Neural cell (in vitro differentiated cells): ENCODE results near the gene VEPH1.

Source experiments
- POLR2AphosphoS5 ChIP-seq: IDR thresholded peaks from 2 replicates; pipeline ENCODE4 v1.6.1; 2012
- TF ChIP-seq, protein P1 (sequence below): IDR thresholded peaks from 2 replicates; pipeline ENCODE4 v1.6.1; 2012; ENCODE audit warnings: borderline replicate concordance

DNA sequence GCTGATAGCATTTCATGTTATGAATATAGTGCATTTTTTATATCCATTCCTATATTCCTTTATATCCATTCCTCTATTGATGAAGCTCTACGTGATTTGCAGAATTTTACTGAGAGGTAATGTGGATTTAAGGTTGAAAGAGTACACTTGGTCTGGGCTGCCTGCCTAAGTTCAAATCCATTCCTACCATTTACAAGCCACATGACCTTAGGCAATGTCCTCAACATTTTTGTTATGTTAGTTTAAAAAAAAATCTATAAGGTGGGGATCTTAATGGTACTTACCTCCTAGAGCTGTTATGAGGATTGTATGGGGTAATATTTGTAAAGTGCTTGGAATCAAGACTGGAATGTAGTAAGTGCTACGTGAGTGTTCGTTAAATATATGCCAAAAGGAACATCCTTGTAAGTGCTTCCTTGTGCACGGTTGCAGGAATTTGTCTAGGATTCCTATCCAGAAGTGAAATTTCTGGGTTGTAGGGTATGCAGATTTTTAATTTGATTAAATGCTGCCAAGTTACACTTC, 11.2 kb upstream of the VEPH1 start:
- no peak for TF ChIP-seq POLR2AphosphoS5
- TF ChIP-seq, protein P1, sequence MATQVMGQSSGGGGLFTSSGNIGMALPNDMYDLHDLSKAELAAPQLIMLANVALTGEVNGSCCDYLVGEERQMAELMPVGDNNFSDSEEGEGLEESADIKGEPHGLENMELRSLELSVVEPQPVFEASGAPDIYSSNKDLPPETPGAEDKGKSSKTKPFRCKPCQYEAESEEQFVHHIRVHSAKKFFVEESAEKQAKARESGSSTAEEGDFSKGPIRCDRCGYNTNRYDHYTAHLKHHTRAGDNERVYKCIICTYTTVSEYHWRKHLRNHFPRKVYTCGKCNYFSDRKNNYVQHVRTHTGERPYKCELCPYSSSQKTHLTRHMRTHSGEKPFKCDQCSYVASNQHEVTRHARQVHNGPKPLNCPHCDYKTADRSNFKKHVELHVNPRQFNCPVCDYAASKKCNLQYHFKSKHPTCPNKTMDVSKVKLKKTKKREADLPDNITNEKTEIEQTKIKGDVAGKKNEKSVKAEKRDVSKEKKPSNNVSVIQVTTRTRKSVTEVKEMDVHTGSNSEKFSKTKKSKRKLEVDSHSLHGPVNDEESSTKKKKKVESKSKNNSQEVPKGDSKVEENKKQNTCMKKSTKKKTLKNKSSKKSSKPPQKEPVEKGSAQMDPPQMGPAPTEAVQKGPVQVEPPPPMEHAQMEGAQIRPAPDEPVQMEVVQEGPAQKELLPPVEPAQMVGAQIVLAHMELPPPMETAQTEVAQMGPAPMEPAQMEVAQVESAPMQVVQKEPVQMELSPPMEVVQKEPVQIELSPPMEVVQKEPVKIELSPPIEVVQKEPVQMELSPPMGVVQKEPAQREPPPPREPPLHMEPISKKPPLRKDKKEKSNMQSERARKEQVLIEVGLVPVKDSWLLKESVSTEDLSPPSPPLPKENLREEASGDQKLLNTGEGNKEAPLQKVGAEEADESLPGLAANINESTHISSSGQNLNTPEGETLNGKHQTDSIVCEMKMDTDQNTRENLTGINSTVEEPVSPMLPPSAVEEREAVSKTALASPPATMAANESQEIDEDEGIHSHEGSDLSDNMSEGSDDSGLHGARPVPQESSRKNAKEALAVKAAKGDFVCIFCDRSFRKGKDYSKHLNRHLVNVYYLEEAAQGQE: no peak
